Activated T-helper 2 cell treated with anti-CD3 and anti-CD28 coated beads, Interferon-gamma antibody, Interleukin-2, Interleukin-4, amounts not matched to agents 10 μg/mL and 5 μg/mL and 100 μg/mL, durations not matched to agents 14 hours and 24 hours and 36 hours (primary cell): ENCODE results near the gene COMMD7. TPM values are rescaled to one million over a fixed set of nuclear protein-coding genes. Genes with fewer than 3 reads are reported as not detected.

ENCODE experiments used
- DNase-seq: peaks from one replicate; pipeline ENCODE4 v3.0.0; 2021; ENCODE audit warnings: low spot score
- H3K27ac Mint-ChIP-seq: one replicate; pipeline ENCODE4 v1.8.0; 2021; ENCODE audit warnings: mixed read lengths
- H3K27me3 Mint-ChIP-seq: one replicate; pipeline ENCODE4 v1.8.0; 2021; ENCODE audit warnings: low read depth, mixed read lengths
- H3K36me3 Mint-ChIP-seq: one replicate; pipeline ENCODE4 v1.8.0; 2021; ENCODE audit warnings: low read depth, mixed read lengths
- H3K4me1 Mint-ChIP-seq: one replicate; pipeline ENCODE4 v1.8.0; 2021; ENCODE audit warnings: low read depth, mixed read lengths
- H3K4me3 Mint-ChIP-seq: one replicate; pipeline ENCODE4 v1.8.0; 2021; ENCODE audit warnings: low read depth, mild to moderate bottlenecking, moderate library complexity, mixed read lengths
- H3K9me3 Mint-ChIP-seq: one replicate; pipeline ENCODE4 v1.8.0; 2021; ENCODE audit warnings: mixed read lengths
- intact Hi-C: fragments of 100-400 bp; cut with micrococcal nuclease; formaldehyde crosslinking; loops from one replicate; pipeline ENCODE4 v1.15.1; 2023
- total RNA-seq: library from RNA; stranded (reverse); gene quantifications from 2 replicates; pipeline ENCODE4 v1.2.3, GENCODE V29; 2022

The COMMD7 gene
- total RNA-seq, 1 donor from 2014 or later: 55.7 TPM

GRCh38 chr20:32674362-32674789, 68.9 kb downstream of the COMMD7 start:
- DNase-seq: peak; percentile 57
- intact Hi-C loops: loop anchor here (1.0 kb wide), 1 partner anchor 104 kb away; no protein-coding TSS in a partner anchor
- no peaks in the 10 kb centered on the region for H3K9me3 Mint-ChIP-seq
- peak overlapping the region; percentile 33 for H3K27ac Mint-ChIP-seq
- no peaks in the 10 kb centered on the region for H3K36me3 Mint-ChIP-seq
- peaks cover 18% of the 10 kb centered on the region for H3K4me1 Mint-ChIP-seq
- no peaks in the 10 kb centered on the region for H3K27me3 Mint-ChIP-seq
- no peak overlapping the region for H3K4me3 Mint-ChIP-seq

GRCh38 chr20:32672982-32673851, 70.0 kb downstream of the COMMD7 start:
- Mint-ChIP-seq H3K27me3 (no peaks in the 10 kb centered on the region), H3K4me3 (peak overlapping the region; percentile 10), H3K27ac (peak overlapping the region; percentile 78), H3K9me3 (no peaks in the 10 kb centered on the region), H3K4me1 (peaks cover 18% of the 10 kb centered on the region), H3K36me3 (no peaks in the 10 kb centered on the region)
- peak; percentile 14 for DNase-seq
- intact Hi-C loops: no loop called here

GRCh38 chr20:32672394-32672981, 70.8 kb downstream of the COMMD7 start:
- intact Hi-C loops: no loop called here
- DNase-seq: no peak
- Mint-ChIP-seq H3K4me3 (peak overlapping the region; percentile 10), H3K36me3 (no peaks in the 10 kb centered on the region), H3K4me1 (peaks cover 18% of the 10 kb centered on the region), H3K27ac (peak overlapping the region; percentile 78), H3K9me3 (no peaks in the 10 kb centered on the region), H3K27me3 (no peaks in the 10 kb centered on the region)

GRCh38 chr20:32670773-32671455, 72.4 kb downstream of the COMMD7 start:
- Mint-ChIP-seq H3K4me3 (no peak overlapping the region), H3K27ac (no peak overlapping the region), H3K9me3 (no peaks in the 10 kb centered on the region), H3K27me3 (no peaks in the 10 kb centered on the region), H3K4me1 (peaks cover 18% of the 10 kb centered on the region), H3K36me3 (no peaks in the 10 kb centered on the region)
- intact Hi-C loops: no loop called here
- DNase-seq: no peak

GRCh38 chr20:32667027-32667426, 76.2 kb downstream of the COMMD7 start:
- no peaks in the 10 kb centered on the region for H3K9me3 Mint-ChIP-seq
- H3K36me3 Mint-ChIP-seq: no peaks in the 10 kb centered on the region
- H3K4me3 Mint-ChIP-seq: no peak overlapping the region
- H3K27ac Mint-ChIP-seq: no peak overlapping the region
- intact Hi-C loops: no loop called here
- H3K27me3 Mint-ChIP-seq: no peaks in the 10 kb centered on the region
- DNase-seq: no peak
- peaks cover 6% of the 10 kb centered on the region for H3K4me1 Mint-ChIP-seq

GRCh38 chr20:32664678-32665159, 78.5 kb downstream of the COMMD7 start:
- Mint-ChIP-seq H3K9me3 (peaks cover 11% of the 10 kb centered on the region), H3K4me3 (no peak overlapping the region), H3K4me1 (peaks cover 3% of the 10 kb centered on the region), H3K27ac (no peak overlapping the region), H3K36me3 (peaks cover 7% of the 10 kb centered on the region), H3K27me3 (no peaks in the 10 kb centered on the region)
- intact Hi-C loops: no loop called here
- DNase-seq: no peak

GRCh38 chr20:32664012-32664677, 79.1 kb downstream of the COMMD7 start:
- Mint-ChIP-seq H3K27ac (no peak overlapping the region), H3K36me3 (peaks cover 7% of the 10 kb centered on the region), H3K4me1 (peaks cover 3% of the 10 kb centered on the region), H3K27me3 (no peaks in the 10 kb centered on the region), H3K4me3 (no peak overlapping the region), H3K9me3 (peaks cover 11% of the 10 kb centered on the region)
- DNase-seq: no peak
- intact Hi-C loops: no loop called here

- Mint-ChIP-seq H3K4me1 (peaks cover 3% of the 10 kb centered on the region), H3K27me3 (no peaks in the 10 kb centered on the region), H3K4me3 (no peak overlapping the region), H3K36me3 (peaks cover 7% of the 10 kb centered on the region), H3K9me3 (peaks cover 11% of the 10 kb centered on the region), H3K27ac (no peak overlapping the region)
- intact Hi-C loops: no loop called here
- no peak for DNase-seq
Observed at GRCh38 chr20:32663335-32664011, 79.8 kb downstream of the COMMD7 start.

GRCh38 chr20:32661820-32662528, 81.3 kb downstream of the COMMD7 start:
- Mint-ChIP-seq H3K27me3 (no peaks in the 10 kb centered on the region), H3K4me1 (peaks cover 3% of the 10 kb centered on the region), H3K4me3 (no peak overlapping the region), H3K36me3 (peaks cover 7% of the 10 kb centered on the region), H3K27ac (no peak overlapping the region), H3K9me3 (peaks cover 11% of the 10 kb centered on the region)
- no peak for DNase-seq
- intact Hi-C loops: no loop called here

- intact Hi-C loops: no loop called here
- no peak for DNase-seq
- H3K4me1 Mint-ChIP-seq: peaks cover 3% of the 10 kb centered on the region
- H3K9me3 Mint-ChIP-seq: peaks cover 11% of the 10 kb centered on the region
- H3K4me3 Mint-ChIP-seq: no peak overlapping the region
- no peak overlapping the region for H3K27ac Mint-ChIP-seq
- H3K27me3 Mint-ChIP-seq: no peaks in the 10 kb centered on the region
- peaks cover 7% of the 10 kb centered on the region for H3K36me3 Mint-ChIP-seq
Observed at GRCh38 chr20:32660661-32661060, 82.6 kb downstream of the COMMD7 start.

- no peaks in the 10 kb centered on the region for H3K27me3 Mint-ChIP-seq
- H3K4me1 Mint-ChIP-seq: peaks cover 5% of the 10 kb centered on the region
- H3K36me3 Mint-ChIP-seq: peaks cover 7% of the 10 kb centered on the region
- H3K4me3 Mint-ChIP-seq: no peak overlapping the region
- intact Hi-C loops: no loop called here
- no peak overlapping the region for H3K27ac Mint-ChIP-seq
- DNase-seq: no peak
- peaks cover 11% of the 10 kb centered on the region for H3K9me3 Mint-ChIP-seq
Observed at GRCh38 chr20:32656827-32657226, 86.4 kb downstream of the COMMD7 start.
